Right kidney (tissue), 9 donors: ENCODE data around the gene ATN1.
A peak's percentile ranks its signal among the peaks of the same experiment; 100 is the strongest.
"Not testable (repeated sequence)": the region's sequence is repeated elsewhere in the genome, so short reads cannot be mapped to it uniquely, and the experiment has no call there.

Source experiments
- DNase-seq: peaks from one replicate; pipeline ENCODE4 v3.0.0-alpha.2; 2016
- long read RNA-seq, 8 donors: transcript quantifications; one replicate each; lab custom pipeline, GENCODE V29; 2026

ATN1 gene, protein sequence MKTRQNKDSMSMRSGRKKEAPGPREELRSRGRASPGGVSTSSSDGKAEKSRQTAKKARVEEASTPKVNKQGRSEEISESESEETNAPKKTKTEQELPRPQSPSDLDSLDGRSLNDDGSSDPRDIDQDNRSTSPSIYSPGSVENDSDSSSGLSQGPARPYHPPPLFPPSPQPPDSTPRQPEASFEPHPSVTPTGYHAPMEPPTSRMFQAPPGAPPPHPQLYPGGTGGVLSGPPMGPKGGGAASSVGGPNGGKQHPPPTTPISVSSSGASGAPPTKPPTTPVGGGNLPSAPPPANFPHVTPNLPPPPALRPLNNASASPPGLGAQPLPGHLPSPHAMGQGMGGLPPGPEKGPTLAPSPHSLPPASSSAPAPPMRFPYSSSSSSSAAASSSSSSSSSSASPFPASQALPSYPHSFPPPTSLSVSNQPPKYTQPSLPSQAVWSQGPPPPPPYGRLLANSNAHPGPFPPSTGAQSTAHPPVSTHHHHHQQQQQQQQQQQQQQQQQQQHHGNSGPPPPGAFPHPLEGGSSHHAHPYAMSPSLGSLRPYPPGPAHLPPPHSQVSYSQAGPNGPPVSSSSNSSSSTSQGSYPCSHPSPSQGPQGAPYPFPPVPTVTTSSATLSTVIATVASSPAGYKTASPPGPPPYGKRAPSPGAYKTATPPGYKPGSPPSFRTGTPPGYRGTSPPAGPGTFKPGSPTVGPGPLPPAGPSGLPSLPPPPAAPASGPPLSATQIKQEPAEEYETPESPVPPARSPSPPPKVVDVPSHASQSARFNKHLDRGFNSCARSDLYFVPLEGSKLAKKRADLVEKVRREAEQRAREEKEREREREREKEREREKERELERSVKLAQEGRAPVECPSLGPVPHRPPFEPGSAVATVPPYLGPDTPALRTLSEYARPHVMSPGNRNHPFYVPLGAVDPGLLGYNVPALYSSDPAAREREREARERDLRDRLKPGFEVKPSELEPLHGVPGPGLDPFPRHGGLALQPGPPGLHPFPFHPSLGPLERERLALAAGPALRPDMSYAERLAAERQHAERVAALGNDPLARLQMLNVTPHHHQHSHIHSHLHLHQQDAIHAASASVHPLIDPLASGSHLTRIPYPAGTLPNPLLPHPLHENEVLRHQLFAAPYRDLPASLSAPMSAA (N-terminal part only)
- long read RNA-seq, donor 1, partial matches to known transcripts, result 95 of 98 reads
- long read RNA-seq, donor 1, other reads (novel, unspliced or antisense), result 0 of 98 reads
- long read RNA-seq, donor 2, partial matches to known transcripts, result 45 of 49 reads
- long read RNA-seq, donor 2, other reads (novel, unspliced or antisense), result 0 of 49 reads
- long read RNA-seq, donor 3, partial matches to known transcripts, result 63 of 63 reads
- long read RNA-seq, donor 3, other reads (novel, unspliced or antisense), result 0 of 63 reads
- long read RNA-seq, donor 4, partial matches to known transcripts, result 146 of 156 reads
- long read RNA-seq, donor 4, other reads (novel, unspliced or antisense), result 6 of 156 reads
- long read RNA-seq, donor 5, partial matches to known transcripts, result 107 of 107 reads
- long read RNA-seq, donor 5, other reads (novel, unspliced or antisense), result 0 of 107 reads
- long read RNA-seq, donor 6, partial matches to known transcripts, result 165 of 170 reads
- long read RNA-seq, donor 6, other reads (novel, unspliced or antisense), result 0 of 170 reads
- long read RNA-seq, donor 7, transcript ATN1-204 (2 exons, 855 nt), result major isoform, 6 of 272 reads
- long read RNA-seq, donor 7, partial matches to known transcripts, result 257 of 272 reads
- long read RNA-seq, donor 7, other reads (novel, unspliced or antisense), result 7 of 272 reads
- long read RNA-seq, donor 8, partial matches to known transcripts, result 76 of 89 reads
- long read RNA-seq, donor 8, other reads (novel, unspliced or antisense), result 7 of 89 reads

DNA sequence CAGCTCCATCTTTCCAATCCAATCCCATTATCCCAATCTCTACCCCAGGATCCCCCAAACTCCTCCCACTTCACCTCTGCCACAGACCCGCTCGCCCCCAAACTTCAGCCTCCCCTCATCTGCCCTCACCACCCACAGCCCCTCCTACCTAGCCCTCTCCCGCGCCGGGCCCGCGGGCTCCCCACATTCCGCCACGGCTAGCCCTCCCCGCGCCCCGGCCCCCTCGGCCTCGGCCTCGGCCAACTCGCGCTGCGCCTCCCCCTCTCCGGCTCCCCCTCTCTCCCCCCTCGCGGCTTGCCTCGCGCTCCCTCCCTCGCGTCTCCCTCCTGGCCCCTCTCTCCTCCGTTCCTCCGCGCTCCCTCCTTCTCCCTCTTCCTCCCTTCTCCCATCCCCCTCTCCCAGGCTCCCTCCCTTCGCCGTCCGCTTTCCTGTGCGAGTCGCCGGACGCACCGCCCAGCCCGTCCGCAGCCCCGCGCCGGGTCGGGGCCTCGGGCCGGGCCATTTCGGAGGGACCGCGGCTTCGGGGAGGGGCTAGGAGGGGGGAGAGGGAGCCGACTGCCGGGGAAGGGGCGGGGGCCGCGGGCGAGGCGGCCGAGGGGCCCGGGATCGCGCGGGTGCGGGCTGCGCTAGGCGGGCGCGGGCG lies at the start of gene ATN1:
ATN1 (plus strand) TSS at position 581 of the 643 bp plus-strand sequence. CDS start 6,043 bp downstream, outside the sequence.
- peak; percentile 86 for DNase-seq

DNA sequence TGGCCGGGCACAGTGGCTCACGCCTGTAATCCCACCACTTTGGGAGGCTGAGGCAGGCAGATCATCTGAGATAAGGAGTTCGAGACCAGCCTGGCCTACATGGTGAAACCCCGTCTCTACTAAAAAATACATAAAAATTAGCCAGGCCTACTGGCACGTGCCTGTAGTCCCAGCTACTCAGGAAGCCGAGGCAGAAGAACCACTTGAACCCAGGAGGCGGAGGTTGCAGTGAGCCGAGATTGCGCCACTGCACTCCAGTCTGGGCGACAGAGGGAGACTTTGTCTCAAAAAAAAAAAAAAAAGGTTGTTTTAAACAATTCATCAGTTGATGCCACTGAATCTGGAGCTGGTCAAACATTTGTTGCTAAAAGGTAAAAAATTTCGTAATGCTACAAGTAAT lies 47.9 kb upstream of the ATN1 start:
- not testable (repeated sequence) for DNase-seq

DNA sequence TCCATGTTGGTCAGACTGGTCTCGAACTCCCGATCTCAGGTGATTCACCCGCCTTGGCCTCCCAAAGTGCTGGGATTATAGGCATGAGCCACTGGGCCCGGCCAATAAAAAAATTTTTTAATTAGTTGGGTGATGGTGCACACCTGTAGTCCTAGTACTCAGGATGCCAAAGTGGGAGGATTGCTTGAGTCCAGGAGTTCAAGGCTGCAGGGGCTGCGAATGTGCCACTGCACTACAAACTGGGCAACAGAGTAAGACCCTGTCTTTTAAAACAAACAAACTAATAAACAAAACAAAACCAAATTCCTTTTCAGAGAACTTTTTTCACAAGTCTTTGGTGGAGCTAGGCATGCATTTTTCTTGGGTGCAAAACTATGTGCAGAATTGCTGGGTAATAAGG lies 44.5 kb upstream of the ATN1 start:
- DNase-seq, result no peak

DNA sequence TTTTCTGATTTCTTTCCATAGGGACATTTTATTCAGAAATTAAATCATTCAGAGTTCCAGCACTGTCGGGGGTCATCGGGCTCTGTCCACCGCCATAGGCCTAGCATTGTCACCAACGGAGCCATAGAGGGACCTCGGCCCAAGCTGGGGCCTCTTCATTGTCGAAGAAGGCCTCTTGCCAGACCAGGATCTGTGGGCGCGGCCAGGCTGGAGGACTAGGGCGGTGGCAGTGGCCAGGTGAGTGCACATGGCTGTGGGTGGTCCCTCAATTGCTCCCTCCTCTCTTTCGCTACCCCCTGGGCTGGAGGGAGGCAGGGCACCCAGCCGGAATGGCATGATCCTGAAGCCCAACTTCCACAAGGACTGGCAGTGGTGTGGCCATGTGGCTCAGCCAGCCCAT lies 44.1 kb upstream of the ATN1 start:
- DNase-seq, result no peak

DNA sequence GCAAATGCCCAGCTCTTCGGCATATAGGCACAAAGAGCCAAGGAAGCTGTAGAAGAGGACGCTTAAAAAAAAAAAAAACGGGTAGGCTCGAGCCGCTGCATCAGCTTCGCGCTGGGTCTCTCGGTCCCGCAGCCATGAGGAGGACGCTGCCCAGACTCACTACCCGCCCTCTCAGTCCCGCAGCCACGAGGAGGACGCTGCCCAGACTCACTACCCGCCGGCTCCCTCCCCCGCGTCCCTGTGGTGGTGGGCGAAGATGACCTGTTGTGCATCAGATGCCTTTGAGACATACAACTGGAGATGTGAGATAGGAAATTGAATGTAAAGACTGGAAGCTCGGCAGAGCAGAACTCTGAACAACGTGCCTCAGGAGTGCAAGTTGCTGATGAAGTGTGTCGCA lies 43.2 kb upstream of the ATN1 start:
- DNase-seq, result no peak

DNA sequence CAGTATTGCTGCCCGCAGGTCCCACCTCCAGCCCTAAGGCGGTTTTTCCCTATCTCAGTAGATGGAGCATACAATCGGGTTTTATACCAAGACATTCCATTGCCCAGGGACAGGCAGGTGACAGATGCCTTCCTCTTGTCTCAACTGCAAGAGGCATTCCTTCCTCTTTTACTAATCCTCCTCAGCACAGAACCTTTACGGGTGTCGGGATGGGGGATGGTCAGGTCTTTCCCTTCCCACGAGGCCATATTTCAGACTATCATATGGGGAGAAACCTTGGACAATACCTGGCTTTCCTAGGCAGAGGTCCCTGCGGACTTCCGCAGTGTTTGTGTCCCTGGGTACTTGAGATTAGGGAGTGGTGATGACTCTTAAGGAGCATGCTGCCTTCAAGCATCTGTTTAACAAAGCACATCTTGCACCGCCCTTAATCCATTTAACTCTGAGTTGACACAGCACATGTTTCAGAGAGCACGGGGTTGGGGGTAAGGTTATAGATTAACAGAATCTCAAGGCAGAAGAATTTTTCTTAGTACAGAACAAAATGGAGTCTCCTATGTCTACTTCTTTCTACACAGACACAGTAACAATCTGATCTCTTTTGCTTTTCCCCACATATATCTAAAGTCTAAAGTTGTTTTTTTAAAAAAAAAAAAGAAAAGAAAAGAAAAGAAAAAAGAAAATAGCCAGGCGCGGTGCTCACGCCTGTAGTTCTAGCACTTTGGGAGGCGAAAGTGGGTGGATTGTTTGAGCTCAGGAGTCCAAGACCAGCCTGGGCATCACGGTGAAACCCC lies 41.4 kb upstream of the ATN1 start:
- DNase-seq, result not testable (repeated sequence)

DNA sequence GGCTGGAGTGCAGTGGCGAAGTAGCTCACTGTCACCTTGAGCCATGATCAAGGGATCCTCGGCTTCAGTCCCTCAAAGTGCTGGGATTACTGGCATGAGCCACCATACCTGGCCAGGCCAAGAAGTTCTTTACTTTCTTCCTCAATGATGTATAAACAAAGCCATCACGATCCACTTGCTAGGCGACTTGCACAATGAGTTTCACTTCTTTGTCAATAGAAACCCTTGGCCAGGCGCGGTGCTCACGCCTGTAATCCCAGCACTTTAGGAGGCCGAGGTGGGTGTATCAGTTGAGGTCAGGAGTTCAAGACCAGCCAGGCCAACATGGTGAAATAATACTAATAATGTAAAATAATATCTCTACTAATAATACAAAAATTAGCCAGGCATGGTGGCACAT lies 40.3 kb upstream of the ATN1 start:
- DNase-seq, result no peak

DNA sequence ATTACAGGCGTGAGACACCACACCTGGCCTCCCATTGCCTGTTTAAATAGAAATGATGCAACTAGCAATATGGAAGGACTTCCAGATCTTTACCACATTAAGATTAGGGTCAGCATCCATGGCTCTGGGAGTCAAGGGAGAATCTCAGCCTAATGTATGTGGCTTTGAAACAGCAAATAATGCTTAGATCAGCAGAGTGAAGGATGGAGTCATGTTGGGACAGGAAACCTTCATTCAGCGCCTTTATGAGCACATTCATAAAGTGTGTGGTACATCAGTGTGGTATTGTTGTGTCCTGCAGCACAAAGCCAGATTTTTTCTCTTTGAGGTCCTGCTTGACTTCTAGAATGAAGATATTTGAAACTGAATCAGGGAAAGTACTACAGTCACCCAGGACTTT lies 39.4 kb upstream of the ATN1 start:
- no peak for DNase-seq

DNA sequence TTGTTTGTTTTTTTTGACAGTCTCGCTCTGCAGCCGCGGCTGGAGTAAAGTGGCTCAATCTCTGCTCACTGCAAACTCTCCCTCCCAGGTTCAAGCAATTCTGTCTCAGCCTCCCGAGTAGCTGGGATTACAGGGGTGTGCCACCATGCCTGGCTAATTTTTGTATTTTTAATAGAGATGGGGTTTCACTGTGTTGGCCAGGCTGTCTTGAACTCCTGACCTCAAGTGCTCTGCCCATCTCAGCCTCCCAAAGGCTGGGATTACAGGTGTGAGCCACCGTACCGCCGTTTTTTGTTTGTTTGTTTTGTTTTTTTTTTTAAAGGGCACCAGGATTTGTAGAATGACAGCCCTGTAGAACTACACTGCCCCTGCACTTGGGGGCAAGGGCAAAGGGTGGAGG lies 39.0 kb upstream of the ATN1 start:
- not testable (repeated sequence) for DNase-seq

DNA sequence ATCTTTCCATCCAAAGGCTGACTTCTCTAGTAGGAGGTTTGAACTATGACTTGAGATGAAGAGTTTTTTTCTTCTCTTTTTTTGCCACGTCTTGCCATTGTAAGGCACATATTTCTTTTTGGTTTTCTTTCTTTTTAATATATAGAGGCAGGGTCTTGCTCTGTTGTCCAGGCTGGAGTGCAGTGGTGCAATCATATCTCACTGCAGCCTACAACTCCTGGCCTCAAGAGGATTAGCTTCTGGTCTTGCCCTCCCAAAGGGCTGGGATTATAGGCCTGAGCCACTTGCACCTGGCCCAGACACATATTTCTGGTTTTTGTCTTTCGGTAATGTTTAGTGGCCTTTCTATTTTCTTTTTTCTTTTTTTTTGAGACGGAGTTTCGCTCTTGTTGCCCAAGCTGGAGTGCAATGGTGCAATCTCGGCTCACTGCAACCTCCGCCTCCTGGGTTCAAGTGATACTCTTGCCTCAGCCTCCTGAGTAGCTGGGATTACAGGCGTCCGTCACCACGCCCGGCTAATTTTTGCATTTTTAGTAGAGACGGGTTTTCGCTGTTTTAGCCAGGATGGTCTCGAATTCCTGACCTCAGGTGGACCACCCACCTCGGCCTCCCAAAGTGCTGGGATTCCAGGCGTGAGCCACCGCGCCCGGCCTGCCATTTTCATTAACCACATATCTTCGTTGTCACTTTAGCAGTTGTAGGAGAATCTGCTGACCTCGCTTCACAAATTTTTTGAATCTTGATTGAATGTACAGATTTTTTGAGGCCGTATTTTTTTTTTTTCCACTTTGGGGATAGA lies 37.8 kb upstream of the ATN1 start:
- DNase-seq, result not testable (repeated sequence)

DNA sequence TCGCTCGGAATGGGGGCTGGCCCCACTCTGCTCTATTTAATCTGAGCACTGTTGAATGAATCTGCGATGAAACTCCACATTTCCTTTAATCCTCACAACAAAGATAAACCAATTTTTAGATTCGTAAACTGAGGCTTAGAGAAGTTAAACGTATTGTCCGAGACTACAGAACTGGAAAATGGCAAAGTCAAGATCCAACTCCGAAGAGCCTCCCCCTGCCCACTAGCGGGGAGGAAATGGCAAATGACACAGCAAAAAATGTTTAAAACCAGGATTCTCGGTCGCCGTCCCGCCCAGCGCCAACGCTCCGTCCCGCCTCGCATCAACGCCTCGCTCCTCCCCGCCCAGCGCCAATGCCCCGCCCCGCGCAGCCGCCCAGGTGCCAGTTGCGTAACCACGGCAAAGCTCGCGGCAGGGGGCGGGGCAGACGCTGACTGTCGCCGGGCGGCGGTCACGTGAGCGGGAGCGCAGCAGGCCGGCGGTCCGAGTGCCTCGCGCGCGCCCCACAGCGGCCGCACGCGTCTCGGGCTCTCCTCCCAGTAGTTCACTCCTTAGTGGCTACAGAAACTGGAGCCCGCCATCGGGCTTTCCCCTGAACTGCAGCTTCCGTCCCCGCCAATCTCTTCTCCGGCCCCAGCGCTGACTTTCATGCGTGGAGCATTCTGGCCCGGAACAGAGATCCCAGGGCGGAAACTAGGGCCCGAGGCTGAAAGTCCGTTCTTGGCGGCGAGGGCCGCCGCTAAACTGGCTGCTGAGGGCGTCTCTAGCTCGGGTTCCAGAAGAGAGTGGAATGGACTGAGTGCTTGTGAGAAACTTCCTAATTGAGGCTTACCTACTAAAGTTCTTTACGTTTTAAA lies 36.7 kb upstream of the ATN1 start:
- peak; percentile 93 for DNase-seq

DNA sequence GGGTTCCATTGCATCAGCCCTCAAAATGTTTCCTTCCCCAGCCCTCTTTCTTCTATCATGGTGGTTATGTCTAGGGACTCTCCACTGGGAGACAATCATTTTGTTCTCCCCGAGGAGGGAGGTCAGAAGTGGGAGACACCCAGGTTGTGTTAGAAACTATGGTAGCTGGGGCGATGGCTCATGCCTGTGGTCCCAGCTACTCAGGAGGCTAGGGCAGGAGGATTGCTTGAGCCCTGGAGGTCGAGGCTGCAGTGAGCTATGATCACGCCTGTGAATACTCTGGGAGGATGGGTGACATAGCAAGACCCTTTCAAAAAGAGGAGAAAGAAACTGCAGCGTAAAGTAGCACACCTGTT lies 36.1 kb upstream of the ATN1 start:
- no peak for DNase-seq

DNA sequence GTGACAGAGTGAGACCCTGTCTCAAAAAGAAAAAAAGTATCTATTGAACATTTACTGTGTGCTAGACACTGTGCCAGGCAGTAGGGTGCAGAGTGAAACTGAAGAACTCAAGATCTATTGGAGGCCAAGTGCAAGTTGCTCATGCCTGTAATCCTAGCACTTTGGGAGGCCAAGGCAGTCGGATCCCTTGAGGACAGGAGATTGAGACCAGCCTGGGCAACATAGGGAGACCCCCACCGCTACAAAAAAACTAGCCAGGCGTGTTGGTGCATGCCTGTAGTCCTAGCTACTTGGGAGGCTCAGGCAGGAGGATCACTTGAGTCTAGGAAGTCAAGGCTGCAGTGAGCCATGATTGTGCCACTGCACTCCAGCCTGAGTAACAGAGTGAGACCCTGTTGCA lies 35.1 kb upstream of the ATN1 start:
- not testable (repeated sequence) for DNase-seq

DNA sequence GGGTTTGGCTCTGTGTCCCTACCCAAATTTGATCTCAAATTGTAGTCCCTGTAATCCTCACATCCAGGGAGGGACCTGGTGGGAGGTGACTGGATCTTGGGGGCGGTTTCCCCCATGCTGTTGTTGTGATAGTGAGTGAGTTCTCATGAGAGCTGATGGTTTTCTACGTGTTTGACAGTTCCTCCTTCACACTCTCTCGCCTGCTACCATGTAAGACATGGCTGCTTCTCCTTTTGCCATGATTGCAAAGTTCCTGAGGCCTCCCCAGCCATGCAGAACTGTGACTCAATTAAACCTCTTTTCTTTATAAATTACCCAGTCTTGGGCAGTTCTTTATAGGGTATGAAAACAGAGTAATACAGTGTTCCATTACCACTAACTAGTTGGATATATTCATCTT lies 33.4 kb upstream of the ATN1 start:
- DNase-seq, result no peak

DNA sequence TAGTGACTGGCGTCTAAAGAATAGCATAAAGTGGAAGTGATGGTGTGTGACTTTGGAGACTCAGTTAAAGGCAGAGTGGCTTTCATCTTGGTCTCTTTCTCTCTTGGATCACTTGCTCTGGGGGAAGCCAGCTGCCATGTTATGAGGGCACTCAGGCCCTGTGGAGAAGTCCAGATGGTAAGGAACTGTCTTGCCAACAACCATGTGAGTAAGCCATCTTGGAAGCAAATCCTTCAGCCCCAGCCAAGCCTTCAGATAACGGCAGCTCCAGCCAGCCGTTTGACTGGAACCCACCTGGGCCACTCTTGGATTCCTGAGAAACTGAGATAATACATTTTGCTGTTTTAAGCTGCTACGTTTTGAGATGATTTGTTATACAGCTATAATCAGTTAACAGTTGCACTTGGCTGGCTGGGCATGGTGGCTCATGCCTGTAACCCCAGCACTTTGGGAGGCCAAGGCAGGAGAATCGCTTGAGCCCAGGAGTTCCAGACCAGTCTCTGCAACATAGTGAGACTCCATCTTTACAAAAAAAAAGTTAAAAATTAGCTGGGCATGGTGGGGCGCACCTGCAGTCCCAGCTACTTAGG lies 30.8 kb upstream of the ATN1 start:
- no peak for DNase-seq

DNA sequence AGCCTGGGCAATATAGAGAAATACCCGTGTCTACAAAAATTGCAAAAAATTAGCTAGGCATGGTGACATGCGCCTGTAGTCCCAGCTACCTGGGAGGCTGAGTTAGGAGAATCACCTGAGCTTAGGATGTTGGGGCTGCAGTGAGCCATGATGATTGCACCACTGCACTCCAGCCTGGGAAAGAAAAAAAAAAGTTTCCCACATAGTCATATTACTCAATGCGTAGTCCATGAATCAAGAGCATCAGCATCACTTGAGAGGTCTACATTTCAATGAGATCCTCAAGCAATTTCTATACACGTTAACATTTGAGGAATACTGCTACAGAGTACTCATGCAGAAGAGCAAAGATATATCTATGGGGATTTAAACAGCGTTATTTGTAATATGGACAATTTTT lies 28.3 kb upstream of the ATN1 start:
- DNase-seq, result no peak

DNA sequence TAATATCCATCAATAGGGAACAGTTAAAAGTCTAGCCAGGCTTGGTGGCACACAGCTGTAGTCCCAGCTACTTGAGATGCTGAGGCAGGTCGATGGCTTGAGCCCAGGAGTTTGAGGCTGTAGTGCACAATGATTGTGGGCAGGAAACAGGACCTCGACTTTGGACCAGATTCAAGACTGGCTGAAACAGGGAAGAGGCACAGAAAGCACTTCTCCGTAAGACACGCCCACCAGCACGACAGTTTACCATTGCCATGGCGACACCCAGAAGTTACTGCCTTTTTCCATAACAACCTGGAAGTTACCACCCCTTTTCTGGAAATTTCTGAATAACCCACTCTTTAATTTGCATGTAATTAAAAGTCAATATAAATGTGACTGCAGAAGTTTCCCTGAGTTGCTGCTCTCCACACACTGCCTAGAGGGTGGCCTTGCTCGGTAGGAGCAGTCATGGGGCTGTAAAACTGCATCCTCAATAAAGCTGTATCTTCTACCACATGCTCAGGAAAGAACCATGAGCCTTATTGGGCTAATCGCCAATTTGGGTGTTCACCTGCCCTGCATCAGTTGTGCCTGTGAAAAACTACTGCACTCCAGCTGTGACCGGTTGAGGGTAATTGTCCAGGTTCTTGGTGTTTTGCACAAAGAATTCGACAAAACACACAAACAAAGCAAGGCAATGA lies 27.8 kb upstream of the ATN1 start:
- no peak for DNase-seq
